ENCODE measurements around the gene RAB27B. TPM values are rescaled to one million over a fixed set of nuclear protein-coding genes. Genes with fewer than 3 reads are reported as not detected.

RAB27B gene
- total RNA-seq, 1 experiment from 2014 or later: 9.9 TPM

- Histone ChIP-seq H2AFZ (no peak overlapping the region), H3K36me3 (ENCODE audit: low read depth) (peaks cover 25% of the 10 kb centered on the region), H3K79me2 (ENCODE audit: low read depth) (no peaks in the 10 kb centered on the region), H3K4me1 (replicated peaks; ENCODE audit: insufficient read depth) (peaks cover 15% of the 10 kb centered on the region), H3K4me3 (no peak overlapping the region), H3K9me2 (ENCODE audit: insufficient read depth) (no peaks in the 10 kb centered on the region), H3K4me2 (no peak overlapping the region), H4K20me1 (ENCODE audit: insufficient read depth) (no peaks in the 10 kb centered on the region), H3K27ac (no peak overlapping the region), H3K27me3 (ENCODE audit: insufficient read depth, low read depth) (no peaks in the 10 kb centered on the region), H3K9me3 (ENCODE audit: insufficient read depth, low read depth) (no peaks in the 10 kb centered on the region), H3F3A (ENCODE audit: insufficient read depth, low read depth) (0 out of 2 replicates have a peak, but pooled peaks cover 5% of the 10 kb centered on the region)
- intact Hi-C loops (cut with micrococcal nuclease; ENCODE audit: unreplicated experiment): no loop called here
- CTCF ChIA-PET: no interaction called here
- TF ChIP-seq CTCF (conservative IDR thresholded peaks at IDR 0.05) (no peak), EZH2 (IDR thresholded peaks at IDR 0.05; ENCODE audit: low read depth) (no peak)
- POLR2A ChIA-PET (ENCODE audit: unreplicated experiment): no interaction called here
- BruUV-seq (replicated peaks): no TSS peak
- DNase-seq: no peak
Observed at GRCh38 chr18:54883816-54884604, 55.7 kb downstream of the RAB27B start.

GRCh38 chr18:54888378-54888777, 60.1 kb downstream of the RAB27B start:
- TF ChIP-seq EZH2 (IDR thresholded peaks at IDR 0.05; ENCODE audit: low read depth): no peak
- TF ChIP-seq CTCF (conservative IDR thresholded peaks at IDR 0.05): no peak
- H3K9me2 ChIP-seq (ENCODE audit: insufficient read depth): no peaks in the 10 kb centered on the region
- H3K36me3 ChIP-seq (ENCODE audit: low read depth): peaks cover 23% of the 10 kb centered on the region
- BruUV-seq (replicated peaks): no TSS peak
- no peaks in the 10 kb centered on the region for H3K9me3 ChIP-seq (ENCODE audit: insufficient read depth, low read depth)
- no peak overlapping the region for H2AFZ ChIP-seq
- no peaks in the 10 kb centered on the region for H3K4me1 ChIP-seq (replicated peaks; ENCODE audit: insufficient read depth)
- CTCF ChIA-PET: no interaction called here
- H3K4me2 ChIP-seq: no peak overlapping the region
- H3K27ac ChIP-seq: no peak overlapping the region
- POLR2A ChIA-PET (ENCODE audit: unreplicated experiment): no interaction called here
- no peak for DNase-seq
- H3F3A ChIP-seq (ENCODE audit: insufficient read depth, low read depth): no peaks in the 10 kb centered on the region
- intact Hi-C loops (cut with micrococcal nuclease; ENCODE audit: unreplicated experiment): no loop called here
- no peak overlapping the region for H3K4me3 ChIP-seq
- H4K20me1 ChIP-seq (ENCODE audit: insufficient read depth): no peaks in the 10 kb centered on the region
- H3K79me2 ChIP-seq (ENCODE audit: low read depth): no peaks in the 10 kb centered on the region
- no peaks in the 10 kb centered on the region for H3K27me3 ChIP-seq (ENCODE audit: insufficient read depth, low read depth)

- intact Hi-C loops (cut with micrococcal nuclease; ENCODE audit: unreplicated experiment): no loop called here
- Histone ChIP-seq H3K36me3 (ENCODE audit: low read depth) (peaks cover 18% of the 10 kb centered on the region), H3F3A (ENCODE audit: insufficient read depth, low read depth) (no peaks in the 10 kb centered on the region), H3K27ac (no peak overlapping the region), H4K20me1 (ENCODE audit: insufficient read depth) (no peaks in the 10 kb centered on the region), H3K4me2 (no peak overlapping the region), H2AFZ (no peak overlapping the region), H3K4me1 (replicated peaks; ENCODE audit: insufficient read depth) (no peaks in the 10 kb centered on the region), H3K4me3 (no peak overlapping the region), H3K9me2 (ENCODE audit: insufficient read depth) (no peaks in the 10 kb centered on the region), H3K27me3 (ENCODE audit: insufficient read depth, low read depth) (no peaks in the 10 kb centered on the region), H3K79me2 (ENCODE audit: low read depth) (no peaks in the 10 kb centered on the region), H3K9me3 (ENCODE audit: insufficient read depth, low read depth) (no peaks in the 10 kb centered on the region)
- BruUV-seq (replicated peaks): no TSS peak
- POLR2A ChIA-PET (ENCODE audit: unreplicated experiment): no interaction called here
- TF ChIP-seq EZH2 (IDR thresholded peaks at IDR 0.05; ENCODE audit: low read depth) (no peak), CTCF (conservative IDR thresholded peaks at IDR 0.05) (no peak)
- CTCF ChIA-PET: no interaction called here
- no peak for DNase-seq
Observed at GRCh38 chr18:54888933-54889332, 60.7 kb downstream of the RAB27B start.

All from PC-9 (cell line).